CD4-positive, alpha-beta T cell (primary cell): ENCODE measurements around the gene TUBGCP6. TPM values are rescaled to one million over a fixed set of nuclear protein-coding genes. Genes with fewer than 3 reads are reported as not detected.

Experiments used
- ATAC-seq: fragments of 200-7000 bp; cut with Tn5 transposase; one replicate; pipeline ENCODE4 v1.10.0; 2022; ENCODE audit warnings: mild to moderate bottlenecking; ENCODE audit not compliant: poor library complexity
- CTCF ChIA-PET: fragments of 350-600 bp; sonication (Branson Sonifier 250); formaldehyde crosslinking; loops from one replicate; lab custom pipeline; 2021; ENCODE audit warnings: antibody characterized with exemption, inconsistent platforms; lab: Charles Lee
- POLR2A ChIA-PET: fragments of 350-600 bp; sonication (Branson Sonifier 250); formaldehyde crosslinking; loops from one replicate; lab custom pipeline; 2021; ENCODE audit warnings: antibody characterized with exemption, inconsistent platforms; lab: Charles Lee
- DNase-seq, 14 experiments: peaks; one replicate each; pipeline ENCODE4 v3.0.0-alpha.2; 2013 to 2020; ENCODE audit warnings: mixed read lengths in 2 of 14
- H3K27ac ChIP-seq, 2 donors: one replicate each; pipeline versions ENCODE4 v1.5.1 to v1.7.0; 2013; ENCODE audit warnings: low read length in 2 of 2, low read depth in 1 of 2, mild to moderate bottlenecking in 1 of 2
- H3K27me3 ChIP-seq, 2 experiments: 1 replicate in 1 of 2; 2 replicates in 1 of 2; pipeline versions ENCODE4 v1.6.1 to v1.7.0; 2013; ENCODE audit warnings: low read length in 2 of 2, control low read depth in 1 of 2, mild to moderate bottlenecking in 1 of 2, moderate library complexity in 1 of 2; ENCODE audit not compliant: insufficient read depth in 2 of 2, control insufficient read depth in 1 of 2
- H3K36me3 ChIP-seq: one replicate; pipeline ENCODE4 v1.6.1; 2013; ENCODE audit warnings: low read length, control low read depth; ENCODE audit not compliant: insufficient read depth
- H3K4me1 ChIP-seq: one replicate; pipeline ENCODE4 v1.6.1; 2013; ENCODE audit warnings: low read length, control low read depth; ENCODE audit not compliant: insufficient read depth
- H3K4me3 ChIP-seq: one replicate; pipeline ENCODE4 v1.5.1; 2013; ENCODE audit warnings: mild to moderate bottlenecking, low read length, moderate library complexity
- H3K9me3 ChIP-seq, 2 experiments: 1 replicate in 1 of 2; 2 replicates in 1 of 2; pipeline versions ENCODE4 v1.6.1 to v1.7.0; 2013; ENCODE audit warnings: low read length in 2 of 2, mild to moderate bottlenecking in 2 of 2, control low read depth in 1 of 2, moderate library complexity in 1 of 2; ENCODE audit not compliant: control insufficient read depth in 1 of 2, insufficient read depth in 1 of 2
- H3K27ac Mint-ChIP-seq: one replicate; pipeline ENCODE4 v1.8.0; 2020; ENCODE audit warnings: mixed read lengths
- H3K27me3 Mint-ChIP-seq: one replicate; pipeline ENCODE4 v1.8.0; 2021; ENCODE audit warnings: mixed read lengths
- H3K36me3 Mint-ChIP-seq: one replicate; pipeline ENCODE4 v1.8.0; 2021; ENCODE audit warnings: low read depth, mixed read lengths
- H3K4me1 Mint-ChIP-seq: one replicate; pipeline ENCODE4 v1.8.0; 2021; ENCODE audit warnings: low read depth, mixed read lengths
- H3K4me3 Mint-ChIP-seq: one replicate; pipeline ENCODE4 v1.8.0; 2020; ENCODE audit warnings: mild to moderate bottlenecking, mixed read lengths
- H3K9me3 Mint-ChIP-seq: one replicate; pipeline ENCODE4 v1.8.0; 2020; ENCODE audit warnings: mixed read lengths
- CTCF ChIP-seq: fragments of 200-600 bp; IDR thresholded peaks from one replicate; pipeline ENCODE4 v1.8.0; 2022; ENCODE audit warnings: antibody characterized with exemption, mild to moderate bottlenecking
- intact Hi-C, 2 experiments: fragments of 100-400 bp; cut with DNase I in 1 of 2; cut with micrococcal nuclease in 1 of 2; formaldehyde crosslinking; loops; one replicate each; pipeline versions ENCODE4 v1.15.1 to v1.9.0; 2023 to 2025; cut with DNase I, micrococcal nuclease
- total RNA-seq, 174 experiments: library from RNA in 2 of 174; stranded (reverse) in 2 of 174; gene quantifications; one replicate each; pipeline ENCODE4 v1.2.3 and lab custom pipeline; 2021 to 2026

Gene TUBGCP6
- total RNA-seq, 2 experiments from 2014 or later = 124 to 126 TPM

- Histone ChIP-seq H3K36me3 (peaks cover 76% of the 10 kb centered on the region), H3K9me3 (no peaks in the 10 kb centered on the region), H3K4me1 (no peaks in the 10 kb centered on the region), H3K27ac (no peak overlapping the region), H3K4me3 (no peak overlapping the region), H3K27me3 (no peaks in the 10 kb centered on the region)
- TF ChIP-seq CTCF = no peak
- ChIA-PET POLR2A (interaction anchor here (0.9 kb wide), 1 partner anchor 30 kb away, joined by 4 read pairs; no protein-coding TSS in a partner anchor), CTCF (no interaction called here)
- H3K4me1 Mint-ChIP-seq = no peaks in the 10 kb centered on the region
- intact Hi-C loops = no loop called here
- no peaks in the 10 kb centered on the region for H3K27me3 Mint-ChIP-seq
- no peak overlapping the region for H3K4me3 Mint-ChIP-seq
- ATAC-seq (no peak), DNase-seq (peak in 1 of 14 experiments; percentile 25)
- H3K27ac Mint-ChIP-seq = no peak overlapping the region
- H3K36me3 Mint-ChIP-seq = peaks cover 76% of the 10 kb centered on the region
- H3K9me3 Mint-ChIP-seq = no peaks in the 10 kb centered on the region
Observed at GRCh38 chr22:50220603-50221409, 24.0 kb downstream of the TUBGCP6 start.

- ChIA-PET POLR2A (no interaction called here), CTCF (no interaction called here)
- no peak for TF ChIP-seq CTCF
- DNase-seq = no peak
- H3K27ac ChIP-seq = no peak overlapping the region
- intact Hi-C loops = no loop called here
- Mint-ChIP-seq H3K9me3 (no peaks in the 10 kb centered on the region), H3K27me3 (no peaks in the 10 kb centered on the region), H3K36me3 (peaks cover 78% of the 10 kb centered on the region), H3K27ac (no peak overlapping the region), H3K4me3 (no peak overlapping the region), H3K4me1 (no peaks in the 10 kb centered on the region)
- H3K27me3 ChIP-seq = no peaks in the 10 kb centered on the region
- H3K36me3 ChIP-seq = peaks cover 74% of the 10 kb centered on the region
- ATAC-seq = no peak
- no peak overlapping the region for H3K4me3 ChIP-seq
- H3K4me1 ChIP-seq = no peaks in the 10 kb centered on the region
- no peaks in the 10 kb centered on the region for H3K9me3 ChIP-seq
Observed at GRCh38 chr22:50219800-50220602, 24.8 kb downstream of the TUBGCP6 start.

GRCh38 chr22:50218996-50219727, 25.7 kb downstream of the TUBGCP6 start:
- ChIA-PET CTCF (no interaction called here), POLR2A (no interaction called here)
- ATAC-seq (no peak), DNase-seq (peak in 1 of 14 experiments; percentile 49)
- intact Hi-C loops = no loop called here
- Histone ChIP-seq H3K27me3 (no peaks in the 10 kb centered on the region), H3K27ac (no peak overlapping the region), H3K4me3 (no peak overlapping the region), H3K9me3 (no peaks in the 10 kb centered on the region), H3K4me1 (no peaks in the 10 kb centered on the region), H3K36me3 (peaks cover 75% of the 10 kb centered on the region)
- H3K27ac Mint-ChIP-seq = no peak overlapping the region
- peaks cover 77% of the 10 kb centered on the region for H3K36me3 Mint-ChIP-seq
- TF ChIP-seq CTCF = no peak
- no peak overlapping the region for H3K4me3 Mint-ChIP-seq
- H3K27me3 Mint-ChIP-seq = no peaks in the 10 kb centered on the region
- no peaks in the 10 kb centered on the region for H3K4me1 Mint-ChIP-seq
- H3K9me3 Mint-ChIP-seq = no peaks in the 10 kb centered on the region
